Cardiac muscle cell (in vitro differentiated cells and primary cell): ENCODE data around the gene SOX13. TPM values are rescaled to one million over a fixed set of nuclear protein-coding genes. Genes with fewer than 3 reads are reported as not detected.

ENCODE experiments used
- DNase-seq, 2 donors: peaks; one replicate each; pipeline versions ENCODE4 v3.0.0 to v3.0.0-alpha.2; 2010 to 2017; ENCODE audit warnings: low read depth in 1 of 2, low spot score in 1 of 2
- H3K27ac ChIP-seq: fragments of 200-600 bp; sonication (generic); 2 replicates; pipeline ENCODE4 v1.5.1; 2016
- H3K27me3 ChIP-seq: fragments of 200-600 bp; sonication (generic); 2 replicates; pipeline ENCODE4 v1.6.0; 2016; ENCODE audit warnings: control low read depth
- H3K36me3 ChIP-seq: fragments of 200-600 bp; sonication (generic); 2 replicates; pipeline ENCODE4 v1.5.1; 2016; ENCODE audit warnings: control low read depth
- H3K4me1 ChIP-seq: fragments of 200-600 bp; sonication (generic); 2 replicates; pipeline ENCODE4 v1.8.1; 2017; ENCODE audit warnings: low read depth, mild to moderate bottlenecking, mixed run types
- H3K4me3 ChIP-seq: fragments of 200-600 bp; sonication (generic); 2 replicates; pipeline ENCODE4 v1.5.1; 2016; ENCODE audit warnings: mild to moderate bottlenecking
- H3K9me3 ChIP-seq: fragments of 200-600 bp; sonication (generic); 2 replicates; pipeline ENCODE4 v1.5.1; 2017; ENCODE audit warnings: low read depth, mild to moderate bottlenecking, control low read depth
- polyA plus RNA-seq: library from polyadenylated mRNA; unstranded; fragments of >200 nt; fragmentation: Nextera tagmentation; extraction: Ambion mirVana; gene quantifications from 2 replicates; pipeline ENCODE4 v1.2.1, GENCODE V29; 2016
- total RNA-seq: library from RNA; depleted of rRNA; stranded (reverse); fragments of >200 nt; gene quantifications from 2 replicates; pipeline ENCODE4 v1.2.3, GENCODE V29; 2016
- TF ChIP-seq, protein P1 (sequence below): IDR thresholded peaks from 2 replicates; pipeline ENCODE4 v1.5.1; 2012; ENCODE audit warnings: low read depth, mild to moderate bottlenecking, low read length

Gene SOX13
- total and polyA plus RNA-seq, 2 experiments from 2014 or later = 34.8 to 39.7 TPM

DNA sequence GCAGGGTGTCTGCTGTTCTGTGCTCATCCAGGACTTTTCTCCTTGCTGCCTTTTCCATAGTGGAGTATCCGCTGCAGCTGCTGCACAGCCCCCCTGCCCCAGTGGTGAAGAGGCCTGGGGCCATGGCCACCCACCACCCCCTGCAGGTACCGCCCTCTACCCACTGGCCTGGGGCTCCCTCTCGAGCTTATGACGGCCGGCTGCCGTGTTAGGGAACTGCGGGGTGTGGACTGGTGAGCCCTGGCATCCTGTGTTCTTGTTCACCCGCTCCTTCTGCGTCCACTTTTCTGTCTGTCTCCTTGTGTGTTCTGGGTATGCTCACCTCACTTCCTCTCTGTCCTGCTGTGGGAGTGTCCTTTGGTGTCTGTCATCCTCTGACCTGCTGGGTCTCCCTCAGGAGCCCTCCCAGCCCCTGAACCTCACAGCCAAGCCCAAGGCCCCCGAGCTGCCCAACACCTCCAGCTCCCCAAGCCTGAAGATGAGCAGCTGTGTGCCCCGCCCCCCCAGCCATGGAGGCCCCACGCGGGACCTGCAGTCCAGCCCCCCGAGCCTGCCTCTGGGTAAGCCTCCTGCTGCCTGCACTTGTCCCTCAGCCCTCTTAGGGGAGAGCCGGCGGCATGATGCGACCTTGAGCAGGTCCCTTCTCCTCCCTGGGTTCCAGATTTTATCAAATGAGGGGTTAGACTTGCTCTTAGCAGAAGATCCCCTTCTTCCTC, 49.1 kb downstream of the SOX13 start:
- no peak overlapping the region for H3K4me3 ChIP-seq
- H3K27me3 ChIP-seq = no peaks in the 10 kb centered on the region
- H3K4me1 ChIP-seq = peaks cover 6% of the 10 kb centered on the region
- no peak for DNase-seq
- no peak overlapping the region for H3K27ac ChIP-seq
- no peaks in the 10 kb centered on the region for H3K9me3 ChIP-seq
- peaks cover 17% of the 10 kb centered on the region for H3K36me3 ChIP-seq
- TF ChIP-seq, protein P1, sequence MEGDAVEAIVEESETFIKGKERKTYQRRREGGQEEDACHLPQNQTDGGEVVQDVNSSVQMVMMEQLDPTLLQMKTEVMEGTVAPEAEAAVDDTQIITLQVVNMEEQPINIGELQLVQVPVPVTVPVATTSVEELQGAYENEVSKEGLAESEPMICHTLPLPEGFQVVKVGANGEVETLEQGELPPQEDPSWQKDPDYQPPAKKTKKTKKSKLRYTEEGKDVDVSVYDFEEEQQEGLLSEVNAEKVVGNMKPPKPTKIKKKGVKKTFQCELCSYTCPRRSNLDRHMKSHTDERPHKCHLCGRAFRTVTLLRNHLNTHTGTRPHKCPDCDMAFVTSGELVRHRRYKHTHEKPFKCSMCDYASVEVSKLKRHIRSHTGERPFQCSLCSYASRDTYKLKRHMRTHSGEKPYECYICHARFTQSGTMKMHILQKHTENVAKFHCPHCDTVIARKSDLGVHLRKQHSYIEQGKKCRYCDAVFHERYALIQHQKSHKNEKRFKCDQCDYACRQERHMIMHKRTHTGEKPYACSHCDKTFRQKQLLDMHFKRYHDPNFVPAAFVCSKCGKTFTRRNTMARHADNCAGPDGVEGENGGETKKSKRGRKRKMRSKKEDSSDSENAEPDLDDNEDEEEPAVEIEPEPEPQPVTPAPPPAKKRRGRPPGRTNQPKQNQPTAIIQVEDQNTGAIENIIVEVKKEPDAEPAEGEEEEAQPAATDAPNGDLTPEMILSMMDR = no peak

DNA sequence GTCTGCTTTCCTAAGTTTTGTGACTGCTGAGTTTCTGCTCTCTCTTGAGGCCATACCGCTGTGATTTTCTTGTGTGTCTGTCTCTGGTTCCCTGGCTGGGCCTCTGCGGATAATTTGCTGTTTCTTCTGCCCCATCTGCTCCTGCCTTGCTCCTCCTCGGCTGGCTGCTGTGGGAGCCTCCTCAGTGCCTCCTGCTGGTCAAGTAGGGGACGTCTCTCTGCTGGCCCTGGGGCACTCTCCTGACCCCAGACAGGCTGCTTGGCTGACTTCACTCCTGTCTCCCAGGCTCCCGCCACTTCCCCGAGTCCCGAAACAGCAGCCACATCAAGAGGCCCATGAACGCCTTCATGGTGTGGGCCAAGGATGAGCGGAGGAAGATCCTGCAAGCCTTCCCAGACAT, 50.5 kb downstream of the SOX13 start:
- DNase-seq = peak in 1 of 2 donors; percentile 23
- Histone ChIP-seq H3K4me1 (peaks cover 11% of the 10 kb centered on the region), H3K4me3 (no peak overlapping the region), H3K36me3 (peaks cover 17% of the 10 kb centered on the region), H3K27me3 (no peaks in the 10 kb centered on the region), H3K9me3 (no peaks in the 10 kb centered on the region), H3K27ac (no peak overlapping the region)
- TF ChIP-seq, protein P1 = peak; percentile 39

DNA sequence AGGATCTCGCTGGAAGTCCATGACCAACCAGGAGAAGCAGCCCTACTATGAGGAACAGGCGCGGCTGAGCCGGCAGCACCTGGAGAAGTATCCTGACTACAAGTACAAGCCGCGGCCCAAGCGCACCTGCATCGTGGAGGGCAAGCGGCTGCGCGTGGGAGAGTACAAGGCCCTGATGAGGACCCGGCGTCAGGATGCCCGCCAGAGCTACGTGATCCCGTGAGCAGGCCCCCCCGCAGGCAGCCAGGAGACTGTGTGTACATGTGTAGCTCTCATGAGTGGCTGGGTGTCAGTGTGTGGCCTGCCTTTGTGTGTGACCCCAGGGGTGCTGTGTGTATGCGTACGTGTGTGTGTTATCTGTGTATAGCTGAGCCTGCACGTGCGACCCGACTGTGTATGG, 51.7 kb downstream of the SOX13 start:
- TF ChIP-seq, protein P1 = no peak
- DNase-seq = no peak
- no peak overlapping the region for H3K4me3 ChIP-seq
- peaks cover 10% of the 10 kb centered on the region for H3K36me3 ChIP-seq
- H3K27me3 ChIP-seq = no peaks in the 10 kb centered on the region
- H3K4me1 ChIP-seq = peaks cover 11% of the 10 kb centered on the region
- no peaks in the 10 kb centered on the region for H3K9me3 ChIP-seq
- no peak overlapping the region for H3K27ac ChIP-seq

DNA sequence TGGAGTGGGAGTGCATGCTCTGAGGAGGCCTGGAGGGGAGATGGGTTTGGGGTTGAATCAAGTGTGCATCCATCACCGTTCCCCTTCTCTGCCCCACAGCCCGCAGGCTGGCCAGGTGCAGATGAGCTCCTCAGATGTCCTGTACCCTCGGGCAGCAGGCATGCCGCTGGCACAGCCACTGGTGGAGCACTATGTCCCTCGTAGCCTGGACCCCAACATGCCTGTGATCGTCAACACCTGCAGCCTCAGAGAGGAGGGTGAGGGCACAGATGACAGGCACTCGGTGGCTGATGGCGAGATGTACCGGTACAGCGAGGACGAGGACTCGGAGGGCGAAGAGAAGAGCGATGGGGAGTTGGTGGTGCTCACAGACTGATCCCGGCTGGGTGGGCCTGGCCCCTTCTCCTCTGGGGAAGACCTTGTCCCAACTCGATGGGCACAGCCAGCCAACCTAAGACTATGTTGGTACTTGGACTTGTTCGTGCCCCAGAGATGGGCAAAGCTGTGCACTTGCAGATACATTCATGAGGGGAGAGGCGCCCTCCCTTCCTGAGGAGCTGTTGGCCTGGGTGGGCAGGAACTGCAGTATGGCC, 52.9 kb downstream of the SOX13 start:
- Histone ChIP-seq H3K27ac (peak overlapping the region; percentile 87), H3K27me3 (no peaks in the 10 kb centered on the region), H3K9me3 (no peaks in the 10 kb centered on the region), H3K4me1 (peaks cover 11% of the 10 kb centered on the region), H3K4me3 (no peak overlapping the region), H3K36me3 (peaks cover 4% of the 10 kb centered on the region)
- DNase-seq = no peak
- TF ChIP-seq, protein P1 = no peak

DNA sequence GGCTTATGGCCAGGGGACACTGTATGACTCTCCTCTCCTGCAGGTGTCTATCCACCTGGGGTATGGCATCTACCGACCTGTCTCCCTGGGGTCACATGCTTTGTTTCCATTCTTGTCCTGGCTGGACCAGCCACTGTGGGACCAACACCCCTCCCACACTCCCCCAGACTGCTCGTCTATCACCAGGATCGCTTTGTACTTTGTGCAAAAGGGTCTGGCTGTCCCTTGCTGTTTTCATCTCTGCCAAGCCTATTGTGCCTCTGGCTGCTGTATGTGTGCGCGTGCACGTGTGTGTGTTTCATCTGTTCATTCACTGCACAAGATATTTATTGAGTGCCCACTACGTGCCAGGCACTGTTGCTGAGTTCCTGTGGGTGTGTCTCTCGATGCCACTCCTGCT, 53.5 kb downstream of the SOX13 start:
- Histone ChIP-seq H3K4me3 (no peak overlapping the region), H3K9me3 (no peaks in the 10 kb centered on the region), H3K36me3 (peaks cover 4% of the 10 kb centered on the region), H3K27me3 (no peaks in the 10 kb centered on the region), H3K27ac (peak overlapping the region; percentile 87), H3K4me1 (peaks cover 11% of the 10 kb centered on the region)
- TF ChIP-seq, protein P1 = no peak
- DNase-seq = no peak
